LNCaP clone FGC (cell line): ENCODE results near the gene PKD1L1.

ENCODE experiments used
- DNase-seq: peaks from one replicate; pipeline ENCODE4 v3.0.0-alpha.2; 2011; ENCODE audit warnings: low read depth
- H3K4me3 ChIP-seq: 2 replicates; pipeline ENCODE4 v1.5.1; 2011; ENCODE audit warnings: mild to moderate bottlenecking, low read depth, low read length, control low read depth
- TF ChIP-seq, protein P1 (sequence below): IDR thresholded peaks from 2 replicates; pipeline ENCODE4 v1.5.1; 2012; ENCODE audit warnings: mild to moderate bottlenecking; ENCODE audit not compliant: control insufficient read depth, insufficient read depth; ENCODE audit errors: extremely low read depth

The PKD1L1 gene

DNA sequence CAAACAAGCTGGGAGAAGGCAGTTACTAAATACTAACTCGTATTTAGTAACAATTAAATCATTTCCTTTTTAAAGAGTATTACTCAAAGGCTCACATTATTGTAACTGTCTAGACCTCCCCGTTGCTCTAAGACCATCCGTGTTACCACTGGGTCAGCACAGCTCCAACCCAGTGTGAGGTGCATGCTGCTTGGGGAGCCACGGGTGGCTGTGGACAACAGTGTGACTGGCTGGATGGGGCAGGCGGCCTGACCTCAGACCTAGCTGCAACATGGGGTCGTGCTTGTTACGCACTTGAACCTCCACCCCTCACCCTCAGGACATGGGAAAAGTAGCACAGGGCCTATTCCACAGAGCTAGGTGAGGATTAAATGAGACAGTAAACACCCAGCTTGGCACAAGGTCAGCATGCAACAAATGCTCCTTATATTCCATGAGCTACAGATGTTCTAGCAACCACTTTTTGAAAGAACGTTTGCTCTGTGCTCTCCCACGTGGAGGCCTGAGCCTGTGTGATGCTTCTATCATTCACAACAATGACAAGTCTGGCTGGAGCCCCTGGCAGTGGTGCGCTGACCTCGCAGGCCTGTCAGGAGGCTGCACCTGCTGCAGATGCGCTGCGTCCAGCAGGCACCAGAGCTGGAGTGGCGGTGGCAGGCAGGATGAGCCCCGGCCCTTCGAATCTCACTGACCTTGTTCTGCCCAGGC lies 135.7 kb downstream of the PKD1L1 start:
- TF ChIP-seq, protein P1, sequence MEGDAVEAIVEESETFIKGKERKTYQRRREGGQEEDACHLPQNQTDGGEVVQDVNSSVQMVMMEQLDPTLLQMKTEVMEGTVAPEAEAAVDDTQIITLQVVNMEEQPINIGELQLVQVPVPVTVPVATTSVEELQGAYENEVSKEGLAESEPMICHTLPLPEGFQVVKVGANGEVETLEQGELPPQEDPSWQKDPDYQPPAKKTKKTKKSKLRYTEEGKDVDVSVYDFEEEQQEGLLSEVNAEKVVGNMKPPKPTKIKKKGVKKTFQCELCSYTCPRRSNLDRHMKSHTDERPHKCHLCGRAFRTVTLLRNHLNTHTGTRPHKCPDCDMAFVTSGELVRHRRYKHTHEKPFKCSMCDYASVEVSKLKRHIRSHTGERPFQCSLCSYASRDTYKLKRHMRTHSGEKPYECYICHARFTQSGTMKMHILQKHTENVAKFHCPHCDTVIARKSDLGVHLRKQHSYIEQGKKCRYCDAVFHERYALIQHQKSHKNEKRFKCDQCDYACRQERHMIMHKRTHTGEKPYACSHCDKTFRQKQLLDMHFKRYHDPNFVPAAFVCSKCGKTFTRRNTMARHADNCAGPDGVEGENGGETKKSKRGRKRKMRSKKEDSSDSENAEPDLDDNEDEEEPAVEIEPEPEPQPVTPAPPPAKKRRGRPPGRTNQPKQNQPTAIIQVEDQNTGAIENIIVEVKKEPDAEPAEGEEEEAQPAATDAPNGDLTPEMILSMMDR = no peak
- DNase-seq = no peak

DNA sequence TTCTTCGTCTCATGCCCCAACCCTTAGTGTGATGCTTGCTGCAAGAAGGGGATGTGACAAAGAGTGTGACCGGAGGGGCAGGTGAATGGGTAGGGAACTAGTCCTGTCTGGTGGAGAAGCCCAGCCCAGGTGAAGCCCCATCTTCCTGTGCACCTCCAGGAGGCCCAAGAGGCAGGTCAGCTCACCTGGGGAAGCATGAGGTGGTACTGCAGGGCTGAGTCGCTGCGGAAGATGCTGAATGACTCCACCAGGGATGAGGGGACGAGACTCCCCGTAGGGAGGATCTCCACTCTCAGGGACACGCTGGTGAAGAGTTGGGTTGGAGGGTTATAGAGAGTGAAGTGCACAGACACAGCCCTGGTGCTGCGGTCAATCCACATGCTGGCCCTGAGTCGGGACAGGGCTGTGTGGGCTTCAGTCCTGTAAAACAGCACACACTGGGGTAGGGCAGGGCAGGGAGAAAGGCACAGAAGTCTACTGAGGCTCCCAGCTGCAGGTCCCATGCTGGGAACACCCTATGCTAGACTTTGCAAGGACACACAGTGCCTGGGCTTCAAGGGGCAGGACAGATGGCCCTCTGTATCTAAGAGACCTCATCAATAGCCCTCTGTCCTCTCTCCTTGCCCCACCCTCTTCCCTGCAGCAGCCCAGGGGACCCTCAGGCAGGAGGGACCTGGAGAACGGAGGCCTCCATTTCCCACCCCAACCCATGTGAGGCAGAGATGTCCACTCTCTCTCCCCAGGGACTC lies 136.5 kb downstream of the PKD1L1 start:
- DNase-seq = no peak
- TF ChIP-seq, protein P1 = no peak
- no peak overlapping the region for H3K4me3 ChIP-seq

More for the DNA sequence above, 135.7 kb downstream of the PKD1L1 start:
- no peak overlapping the region for H3K4me3 ChIP-seq

DNA sequence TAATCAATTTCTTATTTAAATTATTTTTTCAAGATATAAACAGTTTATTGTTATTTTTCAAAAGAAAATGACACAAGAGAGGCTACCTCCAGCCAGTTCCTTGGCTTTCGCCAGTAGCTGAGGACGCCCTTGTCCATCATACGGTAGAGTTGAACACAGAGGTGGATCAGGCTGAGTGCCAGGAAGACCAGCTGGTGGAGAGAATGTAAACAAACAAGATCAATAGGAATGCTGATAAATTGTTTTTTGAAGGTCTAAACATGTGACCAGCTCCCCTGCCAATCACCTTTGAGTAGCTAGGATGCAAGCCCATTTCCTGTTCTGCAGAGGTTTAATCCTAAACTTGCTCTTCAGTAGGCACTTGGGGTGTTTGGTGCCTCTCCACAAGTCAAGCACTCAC lies 138.9 kb downstream of the PKD1L1 start:
- DNase-seq = no peak
- no peak overlapping the region for H3K4me3 ChIP-seq
- TF ChIP-seq, protein P1 = no peak

DNA sequence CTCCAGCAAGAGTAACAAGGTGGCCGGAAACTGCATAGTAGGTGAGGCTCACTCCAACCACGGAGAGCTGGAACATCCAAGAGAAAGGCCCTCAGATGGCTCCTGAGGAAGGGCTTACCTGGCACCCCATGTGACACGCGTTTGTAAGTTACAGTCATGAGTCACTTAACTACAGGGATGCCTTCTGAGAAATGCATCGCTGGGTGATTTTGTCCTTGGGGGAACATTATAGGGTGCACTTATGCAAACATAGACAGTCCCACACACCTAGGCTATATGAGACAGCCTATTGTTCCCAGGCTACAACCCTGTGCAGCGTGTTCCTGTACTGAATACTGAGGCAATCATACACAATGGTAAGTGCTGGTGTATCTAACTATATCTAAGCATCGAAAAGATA lies 139.9 kb downstream of the PKD1L1 start:
- DNase-seq = no peak
- TF ChIP-seq, protein P1 = no peak
- H3K4me3 ChIP-seq = no peak overlapping the region

DNA sequence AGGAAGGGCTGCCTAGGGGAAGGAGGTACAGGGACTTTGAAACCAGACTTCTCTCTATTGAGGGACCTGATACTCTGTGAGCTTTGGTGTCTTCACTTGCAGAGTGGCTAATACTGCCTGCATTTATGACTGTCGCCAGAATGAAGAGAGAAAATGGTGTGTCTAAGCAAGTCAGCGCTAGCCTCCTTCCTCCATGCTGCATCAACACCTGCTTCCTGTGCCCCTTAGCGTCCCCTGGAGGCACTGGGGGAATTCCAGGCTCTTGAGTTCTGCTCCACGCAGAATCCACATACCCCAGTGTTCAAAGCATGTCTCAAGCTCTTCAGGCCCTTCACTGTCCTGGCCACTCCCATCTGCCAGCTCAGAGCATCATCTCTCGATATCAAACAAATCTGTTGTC lies 140.5 kb downstream of the PKD1L1 start:
- no peak for DNase-seq
- TF ChIP-seq, protein P1 = no peak

DNA sequence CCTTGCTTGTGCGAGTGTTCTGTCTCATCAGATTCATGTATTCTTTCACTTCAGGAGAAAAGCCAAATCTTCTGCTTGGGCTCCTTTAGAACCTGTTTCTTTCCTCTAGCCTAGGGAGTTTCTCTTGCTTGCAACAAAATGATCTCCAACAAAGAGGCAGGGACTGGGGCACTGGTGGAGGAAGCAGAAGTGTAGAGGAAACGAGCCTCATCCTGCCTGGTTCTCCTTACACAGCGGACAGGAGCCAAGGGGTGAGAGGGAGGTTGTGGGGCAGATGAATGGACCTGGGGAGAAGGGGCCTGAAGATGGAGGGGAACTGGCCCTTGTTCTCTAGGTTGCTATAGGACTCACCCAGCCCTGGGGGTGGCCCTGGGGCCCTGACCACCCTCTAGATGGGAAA lies 141.1 kb downstream of the PKD1L1 start:
- TF ChIP-seq, protein P1 = no peak
- no peak for DNase-seq

More for the DNA sequence above, 140.5 kb downstream of the PKD1L1 start:
- H3K4me3 ChIP-seq = no peak overlapping the region

DNA sequence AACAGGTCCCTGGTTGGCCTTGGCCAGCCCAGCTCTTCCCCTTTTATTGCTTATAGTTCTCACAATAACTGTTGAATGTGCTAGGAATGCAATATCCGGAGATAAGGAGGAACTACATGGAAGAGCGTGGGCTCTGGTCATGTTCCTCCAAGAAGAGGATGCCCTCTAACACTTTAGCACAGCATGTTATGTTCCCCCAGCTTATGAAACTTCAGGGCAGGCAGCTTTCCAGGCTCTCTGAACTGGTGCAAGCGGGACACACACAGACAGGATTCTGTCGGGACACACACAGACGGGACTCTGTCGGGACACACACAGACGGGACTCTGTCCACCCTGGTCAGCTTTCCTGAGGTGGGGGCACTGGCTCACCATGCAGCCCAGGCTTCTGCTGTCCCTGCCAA lies 141.6 kb downstream of the PKD1L1 start:
- no peak overlapping the region for H3K4me3 ChIP-seq
- TF ChIP-seq, protein P1 = no peak
- no peak for DNase-seq

More for the DNA sequence above, 141.1 kb downstream of the PKD1L1 start:
- H3K4me3 ChIP-seq = no peak overlapping the region
